Endothelial cell of umbilical vein (primary cell): ENCODE results near the gene CDC34. TPM values are rescaled to one million over a fixed set of nuclear protein-coding genes. Genes with fewer than 3 reads are reported as not detected.

Source experiments
- BruUV-seq: library from RNA; stranded (reverse); fragments of 400-500 nt; replicated peaks from 2 replicates; lab custom pipeline; 2021; lab: Mats Ljungman, UMichigan
- CTCF ChIA-PET: fragments of 300-600, 350-600 bp; sonication (Branson Sonifier 250); formaldehyde crosslinking; loops from one replicate; lab custom pipeline; 2021; ENCODE audit warnings: antibody characterized with exemption, inconsistent platforms; lab: Charles Lee
- POLR2A ChIA-PET: fragments of 300-600, 350-600 bp; sonication (Branson Sonifier 250); formaldehyde crosslinking; loops from one replicate; lab custom pipeline; 2021; ENCODE audit warnings: antibody characterized with exemption, inconsistent platforms; lab: Charles Lee
- DNase-seq: peaks from one replicate; pipeline ENCODE4 v3.0.0-alpha.2; 2011; ENCODE audit warnings: low read depth, low spot score
- FAIRE-seq: peaks from 2 replicates; lab custom pipeline; 2011; peaks lifted over from hg19 to GRCh38; lab: Jason Lieb, UNC
- H2AFZ ChIP-seq: 2 replicates; pipeline ENCODE4 v1.6.0; 2012; ENCODE audit warnings: low read depth, low read length, control low read depth, inconsistent platforms
- H3K27ac ChIP-seq: 2 replicates; pipeline ENCODE4 v1.5.1; 2011; ENCODE audit warnings: low read depth, mild to moderate bottlenecking, control low read depth, low read length, moderate library complexity; ENCODE audit not compliant: insufficient read depth
- H3K27me3 ChIP-seq, 2 experiments: 2 replicates each; pipeline versions ENCODE4 v1.6.0 to v1.6.1; 2011; ENCODE audit warnings: low read length in 2 of 2, mixed read lengths in 1 of 2; ENCODE audit not compliant: control insufficient read depth in 2 of 2, insufficient read depth in 2 of 2
- H3K36me3 ChIP-seq, 2 experiments: 2 replicates in 1 of 2; 3 replicates in 1 of 2; pipeline ENCODE4 v1.5.1; 2011; ENCODE audit warnings: low read length in 2 of 2, mild to moderate bottlenecking in 1 of 2, moderate library complexity in 1 of 2; ENCODE audit not compliant: control insufficient read depth in 2 of 2, insufficient read depth in 2 of 2; ENCODE audit errors: extremely low read depth in 1 of 2
- H3K4me1 ChIP-seq: 3 replicates; pipeline ENCODE4 v1.5.1; 2011; ENCODE audit warnings: mild to moderate bottlenecking, low read length; ENCODE audit not compliant: control insufficient read depth, insufficient read depth; ENCODE audit errors: extremely low read depth
- H3K4me2 ChIP-seq: 2 replicates; pipeline ENCODE4 v1.6.1; 2011; ENCODE audit warnings: low read length, control low read depth, mixed read lengths; ENCODE audit not compliant: insufficient read depth
- H3K4me3 ChIP-seq, 3 experiments: fragments of 200-600 bp in 1 of 3; sonication (generic), shearing (Covaris generic) in 1 of 3; replicated peaks in 1 of 3; 2 replicates each; pipeline ENCODE4 v1.5.1; 2011 to 2016; ENCODE audit warnings: control low read depth in 3 of 3, low read length in 3 of 3, mild to moderate bottlenecking in 2 of 3, inconsistent platforms in 1 of 3, low read depth in 1 of 3, moderate library complexity in 1 of 3; ENCODE audit not compliant: insufficient read depth in 1 of 3
- H3K79me2 ChIP-seq: 2 replicates; pipeline ENCODE4 v1.6.0; 2012; ENCODE audit warnings: low read length, inconsistent platforms; ENCODE audit not compliant: control insufficient read depth, insufficient read depth
- H3K9ac ChIP-seq: replicated peaks from 2 replicates; pipeline ENCODE3; 2011; ENCODE audit warnings: low read length, control low read depth; ENCODE audit not compliant: insufficient read depth; ENCODE audit errors: extremely low read depth
- H3K9me1 ChIP-seq: replicated peaks from 3 replicates; pipeline ENCODE4 v1.6.0; 2011; ENCODE audit warnings: mild to moderate bottlenecking, low read length; ENCODE audit not compliant: control insufficient read depth, insufficient read depth; ENCODE audit errors: extremely low read depth
- H3K9me3 ChIP-seq: replicated peaks from 2 replicates; pipeline ENCODE4 v1.5.1; 2012; ENCODE audit warnings: low read length, inconsistent platforms; ENCODE audit not compliant: control insufficient read depth, insufficient read depth
- H4K20me1 ChIP-seq: replicated peaks from 2 replicates; pipeline ENCODE3; 2011; ENCODE audit warnings: mild to moderate bottlenecking, low read length; ENCODE audit not compliant: control insufficient read depth, insufficient read depth; ENCODE audit errors: extremely low read depth
- CTCF ChIP-seq, 2 donors: IDR thresholded peaks; 1 replicate in 1 of 2; 2 replicates in 1 of 2; pipeline ENCODE4 v1.5.1; 2011; ENCODE audit warnings: low read length in 2 of 2, mild to moderate bottlenecking in 2 of 2, moderate library complexity in 2 of 2, control low read depth in 1 of 2, inconsistent platforms in 1 of 2, low read depth in 1 of 2; ENCODE audit not compliant: insufficient read depth in 1 of 2; ENCODE audit errors: extremely low read depth in 1 of 2
- FOS ChIP-seq: IDR thresholded peaks from 2 replicates; pipeline ENCODE4 v1.6.1; 2011; ENCODE audit warnings: mild to moderate bottlenecking, low read length, moderate library complexity, borderline replicate concordance; ENCODE audit not compliant: insufficient read depth
- GATA2 ChIP-seq: IDR thresholded peaks from 2 replicates; pipeline ENCODE4 v1.7.0; 2011; ENCODE audit warnings: low read depth, mild to moderate bottlenecking, moderate library complexity, mixed read lengths, low read length; ENCODE audit not compliant: insufficient read length, insufficient read depth
- MAX ChIP-seq: IDR thresholded peaks from 2 replicates; pipeline ENCODE4 v1.6.1; 2011; ENCODE audit not compliant: insufficient read depth, insufficient read length
- POLR2AphosphoS5 ChIP-seq: IDR thresholded peaks from 2 replicates; pipeline ENCODE4 v1.6.1; 2012; ENCODE audit warnings: low read depth, mild to moderate bottlenecking, control low read depth, low read length, moderate library complexity; ENCODE audit not compliant: insufficient read depth
- dilution Hi-C: fragments of 300-500 bp; cut with MboI; formaldehyde crosslinking; loops from one replicate; pipeline ENCODE4 v1.15.0; 2019; ENCODE audit warnings: low sequenced_read_pairs; ENCODE audit not compliant: extremely low pct_ligation_motif_present
- intact Hi-C: fragments of 100-400 bp; cut with micrococcal nuclease; formaldehyde crosslinking; loops from one replicate; pipeline ENCODE4 v1.10.0; 2022
- polyA plus RNA-seq, 4 experiments: library from polyadenylated mRNA; depleted of rRNA in 3 of 4; stranded (reverse) in 3 of 4; unstranded in 1 of 4; fragments of >200 nt; gene quantifications; 2 replicates each; pipeline versions ENCODE4 v1.2.1 to v1.2.3, GENCODE V29; 2011 to 2012; ENCODE audit warnings: missing spikeins in 1 of 4
- total RNA-seq: library from RNA; stranded (reverse); gene quantifications from 2 replicates; pipeline ENCODE4 v1.2.3, GENCODE V29; 2021

The CDC34 gene
- total and polyA plus RNA-seq, 2 donors (not counting 3 experiments of a cell fraction or from before 2014, with no cell fraction given), result 90.4 to 92.9 TPM

GRCh38 chr19:524062-524674, 7.4 kb upstream of the CDC34 start:
- no peak overlapping the region for H2AFZ ChIP-seq
- no peaks in the 10 kb centered on the region for H3K9me1 ChIP-seq
- H4K20me1 ChIP-seq, result no peaks in the 10 kb centered on the region
- no peak overlapping the region for H3K9ac ChIP-seq
- CTCF ChIA-PET, result interaction anchor here (0.7 to 1.4 kb wide), 2 partner anchors 13 to 29 kb away, joined by 3 to 4 read pairs; no protein-coding TSS in a partner anchor
- no peaks in the 10 kb centered on the region for H3K9me3 ChIP-seq
- POLR2A ChIA-PET, result interaction anchor here (0.6 kb wide), 1 partner anchor 424 kb away, joined by 5 read pairs; no protein-coding TSS in a partner anchor
- H3K36me3 ChIP-seq, result no peaks in the 10 kb centered on the region
- no peaks in the 10 kb centered on the region for H3K4me1 ChIP-seq
- no peak overlapping the region for H3K27ac ChIP-seq
- intact Hi-C loops, result no loop called here
- H3K4me3 ChIP-seq, result no peak overlapping the region
- dilution Hi-C loops, result no loop called here
- H3K79me2 ChIP-seq, result no peaks in the 10 kb centered on the region
- H3K4me2 ChIP-seq, result no peak overlapping the region
- no peak for TF ChIP-seq CTCF (IDR thresholded peaks at IDR 0.05; ENCODE audit: extremely low read depth in 1 of 2, insufficient read depth in 1 of 2, low read depth in 1 of 2, low read length in 2 of 2)
- no peak for TF ChIP-seq GATA2
- TF ChIP-seq FOS, result no peak
- no peak for TF ChIP-seq MAX
- TF ChIP-seq POLR2AphosphoS5, result no peak
- FAIRE-seq (no peak), DNase-seq (no peak)
- H3K27me3 ChIP-seq, result peaks cover 0 to 1% of the 10 kb centered on the region in 2 experiments
- BruUV-seq, result no TSS peak
